ENCODE measurements around the gene USP46.

Gene USP46

DNA sequence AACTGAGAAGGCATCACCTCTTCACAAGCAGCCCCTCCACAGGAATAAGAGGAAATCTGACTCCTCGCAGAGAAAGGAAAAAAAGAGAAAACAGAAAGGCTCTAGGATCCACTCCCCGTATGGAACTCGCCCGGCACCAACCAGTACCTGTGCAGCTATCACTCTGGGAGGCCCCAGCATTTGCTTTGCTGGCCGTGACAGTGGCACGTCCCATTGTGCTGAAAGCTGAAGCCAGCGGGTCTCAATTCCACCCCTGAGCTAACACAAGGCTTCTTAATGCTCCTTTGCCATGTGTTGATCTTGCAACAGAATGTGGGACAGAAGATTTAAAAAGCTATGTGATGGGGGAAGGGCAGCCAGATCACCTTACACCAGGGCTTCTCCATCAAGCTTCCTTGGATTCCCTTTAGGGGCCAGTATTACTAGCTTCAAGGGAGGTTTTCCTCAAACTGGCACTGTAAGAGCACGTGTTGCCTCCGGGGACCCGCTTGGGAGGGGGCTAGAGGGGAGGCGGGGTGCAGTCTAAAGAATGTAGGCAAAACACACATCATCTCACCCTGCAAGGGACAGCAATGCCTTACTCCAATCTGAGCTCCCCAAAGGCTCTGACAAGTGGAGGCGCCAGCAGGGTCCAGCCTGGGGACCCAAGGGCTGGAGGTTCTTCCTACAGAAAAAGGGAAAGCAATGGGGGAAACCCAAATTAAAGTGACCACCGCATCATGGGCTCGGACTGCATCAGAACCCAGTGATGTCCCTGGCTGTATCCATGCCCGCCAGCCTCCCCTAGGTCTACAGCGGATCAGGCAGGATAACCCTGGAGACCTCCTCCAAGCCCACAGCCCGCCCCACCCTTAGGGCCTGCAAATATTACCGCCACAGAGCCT, 1.2 kb downstream of the USP46 start:
- H3K4me3 ChIP-seq (ENCODE audit: low read depth, low read length): peak overlapping the region; percentile 83
- TF ChIP-seq, protein P1, sequence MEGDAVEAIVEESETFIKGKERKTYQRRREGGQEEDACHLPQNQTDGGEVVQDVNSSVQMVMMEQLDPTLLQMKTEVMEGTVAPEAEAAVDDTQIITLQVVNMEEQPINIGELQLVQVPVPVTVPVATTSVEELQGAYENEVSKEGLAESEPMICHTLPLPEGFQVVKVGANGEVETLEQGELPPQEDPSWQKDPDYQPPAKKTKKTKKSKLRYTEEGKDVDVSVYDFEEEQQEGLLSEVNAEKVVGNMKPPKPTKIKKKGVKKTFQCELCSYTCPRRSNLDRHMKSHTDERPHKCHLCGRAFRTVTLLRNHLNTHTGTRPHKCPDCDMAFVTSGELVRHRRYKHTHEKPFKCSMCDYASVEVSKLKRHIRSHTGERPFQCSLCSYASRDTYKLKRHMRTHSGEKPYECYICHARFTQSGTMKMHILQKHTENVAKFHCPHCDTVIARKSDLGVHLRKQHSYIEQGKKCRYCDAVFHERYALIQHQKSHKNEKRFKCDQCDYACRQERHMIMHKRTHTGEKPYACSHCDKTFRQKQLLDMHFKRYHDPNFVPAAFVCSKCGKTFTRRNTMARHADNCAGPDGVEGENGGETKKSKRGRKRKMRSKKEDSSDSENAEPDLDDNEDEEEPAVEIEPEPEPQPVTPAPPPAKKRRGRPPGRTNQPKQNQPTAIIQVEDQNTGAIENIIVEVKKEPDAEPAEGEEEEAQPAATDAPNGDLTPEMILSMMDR (IDR thresholded peaks at IDR 0.05; ENCODE audit: borderline replicate concordance, insufficient read depth, low read depth, low read length): no peak

DNA sequence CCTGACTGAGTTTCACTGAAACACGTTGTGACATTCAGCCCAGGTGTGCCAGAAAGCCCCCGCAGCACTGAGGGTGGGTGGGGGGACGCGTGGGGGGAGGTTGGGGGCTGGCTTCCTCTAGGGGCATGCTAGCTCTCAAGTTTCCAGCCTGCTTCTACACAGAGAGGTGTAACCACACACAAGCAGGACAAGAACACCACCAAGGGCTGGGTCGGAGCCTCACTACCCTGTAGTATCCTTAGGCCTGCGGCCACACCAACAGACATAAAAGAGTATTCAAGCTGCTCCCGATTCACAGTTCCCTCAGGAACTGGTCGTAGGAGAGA, 1.8 kb downstream of the USP46 start:
- TF ChIP-seq, protein P1 (IDR thresholded peaks at IDR 0.05; ENCODE audit: borderline replicate concordance, insufficient read depth, low read depth, low read length): no peak
- H3K4me3 ChIP-seq (ENCODE audit: low read depth, low read length): no peak overlapping the region

DNA sequence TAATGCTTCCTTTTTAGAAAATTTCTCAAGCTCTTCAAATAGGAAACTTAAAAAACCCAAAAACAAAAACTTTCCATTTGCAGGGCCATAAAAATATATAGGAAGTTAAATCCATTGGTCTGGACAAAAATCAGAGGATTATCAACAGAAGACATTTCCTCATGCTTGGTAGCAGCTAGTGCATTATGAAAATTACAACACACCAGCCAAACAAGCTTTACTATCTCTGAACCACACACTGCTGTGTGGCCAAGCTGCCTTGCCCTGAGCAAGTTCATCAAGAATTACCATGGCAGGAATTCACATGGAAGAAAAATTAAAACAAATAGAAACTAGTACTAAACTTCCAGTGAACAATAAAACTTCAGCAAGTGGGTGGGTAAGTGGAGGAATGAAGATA, 3.6 kb downstream of the USP46 start:
- TF ChIP-seq, protein P1 (IDR thresholded peaks at IDR 0.05; ENCODE audit: borderline replicate concordance, insufficient read depth, low read depth, low read length): no peak
- no peak overlapping the region for H3K4me3 ChIP-seq (ENCODE audit: low read depth, low read length)

DNA sequence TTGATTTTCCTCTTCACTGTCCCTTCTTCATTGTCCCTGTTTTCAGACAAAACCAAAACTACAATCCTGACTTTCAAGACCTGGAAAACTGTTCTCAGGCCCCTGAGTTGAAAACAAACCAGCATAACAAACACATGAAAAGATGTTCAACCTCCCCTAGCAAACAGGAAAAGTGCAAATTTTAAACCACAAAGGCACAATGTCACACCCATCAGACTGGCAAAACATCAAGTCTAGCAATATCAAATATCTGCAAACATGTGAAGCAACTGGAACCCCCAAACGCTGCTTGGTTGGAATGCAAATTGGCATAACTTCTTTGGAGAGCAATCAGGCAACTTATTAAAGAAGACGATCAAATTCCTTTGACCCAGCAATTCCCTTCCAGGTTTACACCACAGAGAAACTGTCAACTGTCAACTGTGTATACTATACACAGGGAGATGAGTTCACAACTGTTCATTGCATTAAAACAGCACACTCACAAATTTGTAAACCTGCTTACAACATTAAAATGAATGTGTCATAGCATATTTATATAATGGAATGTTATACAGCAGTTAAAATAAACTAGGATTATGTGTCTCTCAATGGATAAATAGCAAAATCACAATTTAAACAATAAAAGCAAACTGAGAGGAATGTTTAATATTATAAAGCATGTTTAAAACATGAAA, 7.0 kb downstream of the USP46 start:
- TF ChIP-seq, protein P1 (IDR thresholded peaks at IDR 0.05; ENCODE audit: borderline replicate concordance, insufficient read depth, low read depth, low read length): no peak
- H3K4me3 ChIP-seq (ENCODE audit: low read depth, low read length): no peak overlapping the region

DNA sequence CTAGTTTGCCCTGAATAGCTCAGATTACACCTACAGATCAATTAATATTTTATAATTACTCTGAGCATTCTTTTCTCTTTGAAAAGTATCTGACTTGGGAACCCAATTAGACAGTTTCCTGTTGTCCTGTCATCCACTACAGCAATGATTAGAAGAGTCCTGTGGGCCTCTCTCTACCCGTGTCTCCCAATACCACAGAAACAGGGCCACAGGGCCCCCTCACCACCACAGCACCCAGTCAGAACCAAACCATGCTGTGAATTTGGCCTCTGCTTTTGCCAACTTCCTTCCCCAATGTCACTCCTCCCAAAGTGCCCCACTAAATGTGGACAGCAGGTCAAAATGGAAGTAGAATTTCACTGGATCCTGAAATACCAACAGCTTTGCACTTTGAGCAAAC, 10.3 kb downstream of the USP46 start:
- TF ChIP-seq, protein P1 (IDR thresholded peaks at IDR 0.05; ENCODE audit: borderline replicate concordance, insufficient read depth, low read depth, low read length): no peak
- H3K4me3 ChIP-seq (ENCODE audit: low read depth, low read length): no peak overlapping the region

DNA sequence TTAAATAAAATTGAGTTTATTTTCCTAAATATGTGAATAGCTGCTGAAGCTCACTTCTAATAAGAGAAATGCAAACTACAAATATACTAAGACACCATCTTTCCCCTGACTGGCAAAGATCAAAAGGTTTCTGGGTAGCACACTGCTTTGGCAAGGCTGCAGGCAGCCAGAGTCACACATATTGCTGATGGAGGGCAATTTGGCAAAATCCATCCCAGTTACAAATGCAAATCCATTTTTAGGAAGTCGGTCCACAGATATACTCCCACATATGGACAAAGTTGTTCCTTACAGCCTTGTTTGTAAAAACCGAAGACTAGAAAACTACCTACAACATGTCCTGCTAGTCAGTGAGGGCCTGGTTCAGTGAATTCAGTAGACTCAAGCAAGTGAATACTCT, 12.4 kb downstream of the USP46 start:
- TF ChIP-seq, protein P1 (IDR thresholded peaks at IDR 0.05; ENCODE audit: borderline replicate concordance, insufficient read depth, low read depth, low read length): no peak
- H3K4me3 ChIP-seq (ENCODE audit: low read depth, low read length): no peak overlapping the region

DNA sequence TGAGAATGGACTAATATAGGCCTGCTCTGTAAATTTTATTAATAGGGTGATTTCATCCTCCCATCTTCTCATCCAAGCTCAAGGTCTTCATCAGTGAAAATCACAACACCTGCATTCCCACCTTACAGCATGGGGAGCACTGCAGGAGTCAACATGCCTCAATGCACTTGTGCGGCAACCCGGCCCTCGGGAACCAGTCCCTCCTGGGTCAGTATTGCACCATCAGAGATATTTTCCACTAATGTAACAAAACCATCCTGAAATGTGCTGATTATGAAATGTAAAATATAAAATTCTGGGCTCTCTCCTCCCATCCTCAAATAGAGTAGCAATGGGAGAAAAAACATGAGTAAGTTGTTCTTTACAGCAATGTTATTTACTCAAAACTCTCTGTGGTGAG, 13.0 kb downstream of the USP46 start:
- H3K4me3 ChIP-seq (ENCODE audit: low read depth, low read length): no peak overlapping the region
- TF ChIP-seq, protein P1 (IDR thresholded peaks at IDR 0.05; ENCODE audit: borderline replicate concordance, insufficient read depth, low read depth, low read length): no peak
